Measurements from ENCODE around the gene HBG2. TPM values are rescaled to one million over a fixed set of nuclear protein-coding genes. Genes with fewer than 3 reads are reported as not detected.

Gene HBG2
- total and polyA plus RNA-seq, 10 of the 15 experiments (the other 5 are each of a cell fraction or from before 2014, with no cell fraction given), result 1.1 to 8.3 (median 2.9) TPM; not detected in 5

GRCh38 chr11:5267033-5267563 lies 12.5 kb upstream of the HBG2 start:
- no peaks in the 10 kb centered on the region for H3K27me3 ChIP-seq (replicated peaks in 1 of 2; ENCODE audit: control insufficient read depth in 2 of 2, insufficient read depth in 2 of 2, low read length in 1 of 2)
- no TSS peak for BruUV-seq (replicated peaks)
- H3K4me2 ChIP-seq (ENCODE audit: control insufficient read depth, insufficient read depth), result no peak overlapping the region
- CTCF ChIA-PET, result no interaction called here
- in situ Hi-C loops (cut with MboI), result no loop called here
- no peak for FAIRE-seq
- H3K4me1 ChIP-seq (ENCODE audit: control insufficient read depth, insufficient read depth, low read length), result no peaks in the 10 kb centered on the region
- H3K9ac ChIP-seq (ENCODE audit: control insufficient read depth, insufficient read depth, low read length), result no peak overlapping the region
- H3K36me3 ChIP-seq (ENCODE audit: control insufficient read depth in 2 of 2, insufficient read depth in 2 of 2, low read length in 1 of 2), result no peaks in the 10 kb centered on the region
- H4K20me1 ChIP-seq (ENCODE audit: control insufficient read depth, insufficient read depth), result no peaks in the 10 kb centered on the region
- H3K27ac ChIP-seq (ENCODE audit: control insufficient read depth, insufficient read depth), result no peak overlapping the region
- H2AFZ ChIP-seq (ENCODE audit: control insufficient read depth, low read depth, low read length), result no peak overlapping the region
- POLR2A ChIA-PET, result no interaction called here
- no peak for ATAC-seq
- DNase-seq (ENCODE audit: low read depth, low spot score), result no peak
- RAD21 ChIA-PET (ENCODE audit: unreplicated experiment), result no interaction called here
- H3K79me2 ChIP-seq (ENCODE audit: control insufficient read depth, insufficient read depth, low read length), result no peaks in the 10 kb centered on the region
- no peak overlapping the region for H3K4me3 ChIP-seq
- intact Hi-C loops (cut with micrococcal nuclease; ENCODE audit: unreplicated experiment), result no loop called here
- SMC1A ChIA-PET (ENCODE audit: uncharacterized antibody, unreplicated experiment), result interaction anchor here (1.1 kb wide), 1 partner anchor 8 kb away, joined by 3 read pairs; no protein-coding TSS in a partner anchor
- 3% methylated on average over 2 of the region's 2 CpGs for WGBS (ENCODE audit: insufficient coverage, insufficient replicate concordance, low lambda C conversion rate, missing lambda C conversion rate)
- no peaks in the 10 kb centered on the region for H3K9me3 ChIP-seq (replicated peaks; ENCODE audit: control insufficient read depth, insufficient read depth, low read length)
- TF ChIP-seq TCF7 (IDR thresholded peaks at IDR 0.05; ENCODE audit: borderline replicate concordance) (no peak), FOXK2 (IDR thresholded peaks at IDR 0.05) (no peak), PRDM15 (CRISPR knock-in tag; IDR thresholded peaks at IDR 0.05) (no peak), PAX8 (IDR thresholded peaks at IDR 0.05) (no peak), TBL1XR1 (IDR thresholded peaks at IDR 0.05; ENCODE audit: low read depth, low read length) (no peak), TARDBP (IDR thresholded peaks at IDR 0.05; ENCODE audit: borderline replicate concordance) (no peak), POLR2AphosphoS2 (IDR thresholded peaks at IDR 0.05; ENCODE audit: low read depth, low read length) (no peak), HDAC6 (IDR thresholded peaks at IDR 0.05; ENCODE audit: unreplicated experiment) (no peak), ATF2 (IDR thresholded peaks at IDR 0.05; ENCODE audit: low read length) (no peak), YY1 (IDR thresholded peaks at IDR 0.05; ENCODE audit: low read depth, low read length) (no peak), STAT1 (conservative IDR thresholded peaks at IDR 0.05) (no peak), SPI1 (IDR thresholded peaks at IDR 0.05; ENCODE audit: borderline replicate concordance, insufficient read depth, low read depth, low read length) (no peak), GATAD2B (conservative IDR thresholded peaks at IDR 0.05; ENCODE audit: low read depth) (no peak), IKZF2 (IDR thresholded peaks at IDR 0.05) (no peak), HSF1 (IDR thresholded peaks at IDR 0.05; ENCODE audit: low read depth, low read length) (no peak), CBX3 (IDR thresholded peaks at IDR 0.05; ENCODE audit: borderline replicate concordance, low read depth) (no peak), IKZF1 (conservative IDR thresholded peaks at IDR 0.05) (no peak), MXI1 (IDR thresholded peaks at IDR 0.05; ENCODE audit: low read depth, low read length) (no peak), ESRRA (IDR thresholded peaks at IDR 0.05; ENCODE audit: low read length) (no peak)

All from GM12878 (cell line).